ENCODE results near the gene PATL2.

DNA sequence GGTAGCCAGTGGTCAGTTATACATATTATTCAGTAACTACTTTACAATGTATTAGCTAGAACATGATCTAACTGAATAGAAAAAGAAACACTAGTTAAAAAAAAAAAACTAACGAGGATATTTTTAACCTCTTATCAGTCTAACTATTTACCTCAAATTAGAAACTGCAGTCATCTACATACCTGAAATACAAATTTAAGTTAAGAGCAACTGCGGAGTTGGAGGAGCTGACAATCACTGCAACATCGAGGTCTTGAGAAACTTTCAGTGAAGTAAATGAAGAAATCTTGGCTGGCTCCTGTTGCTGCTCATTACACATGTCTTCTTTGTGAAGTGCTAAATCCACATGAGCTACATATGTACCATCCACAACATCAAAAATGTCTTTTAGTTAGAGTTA is 54.2 kb downstream of the PATL2 start:
- TF ChIP-seq, protein P1, sequence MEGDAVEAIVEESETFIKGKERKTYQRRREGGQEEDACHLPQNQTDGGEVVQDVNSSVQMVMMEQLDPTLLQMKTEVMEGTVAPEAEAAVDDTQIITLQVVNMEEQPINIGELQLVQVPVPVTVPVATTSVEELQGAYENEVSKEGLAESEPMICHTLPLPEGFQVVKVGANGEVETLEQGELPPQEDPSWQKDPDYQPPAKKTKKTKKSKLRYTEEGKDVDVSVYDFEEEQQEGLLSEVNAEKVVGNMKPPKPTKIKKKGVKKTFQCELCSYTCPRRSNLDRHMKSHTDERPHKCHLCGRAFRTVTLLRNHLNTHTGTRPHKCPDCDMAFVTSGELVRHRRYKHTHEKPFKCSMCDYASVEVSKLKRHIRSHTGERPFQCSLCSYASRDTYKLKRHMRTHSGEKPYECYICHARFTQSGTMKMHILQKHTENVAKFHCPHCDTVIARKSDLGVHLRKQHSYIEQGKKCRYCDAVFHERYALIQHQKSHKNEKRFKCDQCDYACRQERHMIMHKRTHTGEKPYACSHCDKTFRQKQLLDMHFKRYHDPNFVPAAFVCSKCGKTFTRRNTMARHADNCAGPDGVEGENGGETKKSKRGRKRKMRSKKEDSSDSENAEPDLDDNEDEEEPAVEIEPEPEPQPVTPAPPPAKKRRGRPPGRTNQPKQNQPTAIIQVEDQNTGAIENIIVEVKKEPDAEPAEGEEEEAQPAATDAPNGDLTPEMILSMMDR (IDR thresholded peaks at IDR 0.05) = no peak
- TF ChIP-seq EZH2 (IDR thresholded peaks at IDR 0.05) = no peak
